ENCODE results near the gene GPR107. TPM values are rescaled to one million over a fixed set of nuclear protein-coding genes. Genes with fewer than 3 reads are reported as not detected.

Gene GPR107
- total RNA-seq, 1 experiment from 2014 or later: 13.8 TPM

- no peak for DNase-seq (ENCODE audit: low spot score)
Observed at GRCh38 chr9:130027533-130028365, 26.0 kb upstream of the GPR107 start.

GRCh38 chr9:130028493-130029222 lies 25.0 kb upstream of the GPR107 start:
- no peak for DNase-seq (ENCODE audit: low spot score)

GRCh38 chr9:130029223-130029973 lies 24.3 kb upstream of the GPR107 start:
- no peak for DNase-seq (ENCODE audit: low spot score)

- no peak for DNase-seq (ENCODE audit: low spot score)
Observed at GRCh38 chr9:130030651-130031127, 23.0 kb upstream of the GPR107 start.

GRCh38 chr9:130034570-130034969 lies 19.1 kb upstream of the GPR107 start:
- DNase-seq (ENCODE audit: low spot score): no peak

GRCh38 chr9:130036099-130036498 lies 17.6 kb upstream of the GPR107 start:
- no peak for DNase-seq (ENCODE audit: low spot score)

- no peak for DNase-seq (ENCODE audit: low spot score)
Observed at GRCh38 chr9:130039528-130040147, 14.1 kb upstream of the GPR107 start.

GRCh38 chr9:130040984-130041647 lies 12.6 kb upstream of the GPR107 start:
- DNase-seq (ENCODE audit: low spot score): no peak

- no peak for DNase-seq (ENCODE audit: low spot score)
Observed at GRCh38 chr9:130041648-130042405, 11.9 kb upstream of the GPR107 start.

- no peak for DNase-seq (ENCODE audit: low spot score)
Observed at GRCh38 chr9:130042406-130042884, 11.3 kb upstream of the GPR107 start.

GRCh38 chr9:130042885-130043653 lies 10.6 kb upstream of the GPR107 start, which contains the start of gene FNBP1:
TSS of gene FNBP1 (minus strand) at chr9:130043189. CDS start at chr9:130042975, 214 bp downstream.
- DNase-seq (ENCODE audit: low spot score): peak; percentile 36

- no peak for DNase-seq (ENCODE audit: low spot score)
Observed at GRCh38 chr9:130043654-130044623, 9.8 kb upstream of the GPR107 start.

- DNase-seq (ENCODE audit: low spot score): no peak
Observed at GRCh38 chr9:130045725-130046450, 7.8 kb upstream of the GPR107 start.

GRCh38 chr9:130049431-130050210 lies 4.1 kb upstream of the GPR107 start:
- DNase-seq (ENCODE audit: low spot score): no peak

- DNase-seq (ENCODE audit: low spot score): no peak
Observed at GRCh38 chr9:130050462-130050861, 3.2 kb upstream of the GPR107 start.

GRCh38 chr9:130051855-130052254 lies 1.9 kb upstream of the GPR107 start:
- no peak for DNase-seq (ENCODE audit: low spot score)

Measured in HT-29 (cell line).